Fibroblast of lung (primary cell): ENCODE results near the gene CCDC149.

Experiments used
- CTCF ChIP-seq, 2 donors: IDR thresholded peaks in 1 of 2; conservative IDR thresholded peaks in 1 of 2; 1 replicate in 1 of 2; 2 replicates in 1 of 2; pipeline ENCODE4 v1.5.1; 2011 to 2012; ENCODE audit warnings: low read length in 2 of 2, control low read depth in 1 of 2, inconsistent platforms in 1 of 2, low read depth in 1 of 2, mild to moderate bottlenecking in 1 of 2
- EZH2 ChIP-seq: IDR thresholded peaks from 2 replicates; pipeline ENCODE4 v1.5.1; 2012; ENCODE audit warnings: low read length, control low read depth, mild to moderate bottlenecking; ENCODE audit errors: missing control alignments

GRCh38 chr4:24808955-24809354, 103.9 kb downstream of the CCDC149 start:
- no peak for TF ChIP-seq CTCF (conservative IDR thresholded peaks at IDR 0.05 in 1 of 2, IDR thresholded peaks at IDR 0.05 in 1 of 2; ENCODE audit: low read depth in 1 of 2, low read length in 2 of 2)
- no peak for TF ChIP-seq EZH2
